Measurements from ENCODE around the gene TRMT11. TPM values are rescaled to one million over a fixed set of nuclear protein-coding genes. Genes with fewer than 3 reads are reported as not detected.

Gene TRMT11
- total and polyA plus RNA-seq, 2 of the 13 experiments (the other 11 are each of a cell fraction or from before 2014, with no cell fraction given), result 42.2 to 81.9 TPM

DNA sequence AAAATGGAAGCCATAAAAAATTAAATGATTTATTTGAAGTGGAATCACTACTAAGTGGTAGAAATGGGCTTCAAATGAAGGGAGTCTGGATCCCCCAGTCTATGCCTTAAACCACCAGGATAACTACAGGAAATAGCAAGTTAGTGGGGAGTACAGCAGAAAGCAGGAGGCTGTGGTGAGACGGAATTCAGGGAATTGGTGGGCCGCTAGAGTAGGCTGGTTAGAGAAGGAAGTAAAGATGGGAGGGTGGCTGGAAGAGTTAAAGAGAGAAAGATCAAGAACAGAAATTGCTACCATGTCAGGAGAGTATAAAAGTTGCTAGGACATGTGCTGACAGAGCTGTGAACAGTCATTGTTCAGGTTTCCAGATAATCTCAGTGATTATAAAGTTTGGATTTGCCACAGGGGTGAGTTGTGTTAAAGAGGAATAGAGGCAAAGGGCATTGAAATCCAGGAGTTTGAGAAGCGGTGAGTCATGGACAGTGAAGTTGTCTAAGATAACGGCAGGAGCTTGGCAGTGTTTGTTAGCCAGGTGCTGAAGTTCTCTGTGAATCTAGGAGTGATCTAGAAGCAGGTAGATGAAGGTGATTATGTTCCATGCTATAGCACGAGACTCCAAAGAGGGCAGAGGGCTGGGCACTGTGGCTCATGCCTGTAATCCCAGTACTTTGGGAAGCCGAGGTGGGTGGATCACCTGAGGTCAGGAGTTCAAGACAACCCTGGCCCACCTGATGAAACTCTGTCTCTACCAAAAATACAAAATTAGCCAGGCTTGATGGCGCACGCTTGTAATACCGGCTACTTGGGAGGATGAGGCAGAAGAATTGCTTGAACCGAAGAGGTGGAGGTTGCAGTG is 43.4 kb upstream of the TRMT11 start (continued):
- TF ChIP-seq ZFP90 (CRISPR knock-in tag; IDR thresholded peaks at IDR 0.05; ENCODE audit: borderline replicate concordance), result no peak
- peak; percentile 33 for TF ChIP-seq ZNF292 (CRISPR knock-in tag; IDR thresholded peaks at IDR 0.05; ENCODE audit: borderline replicate concordance, low read depth)
- TF ChIP-seq ETV5 (CRISPR knock-in tag; IDR thresholded peaks at IDR 0.05; ENCODE audit: borderline replicate concordance), result no peak
- TF ChIP-seq MBNL3 (CRISPR knock-in tag; conservative IDR thresholded peaks at IDR 0.05), result no peak
- no peak; the same call in 1 of the 2 replicates for TF ChIP-seq ELF3 (CRISPR knock-in tag; IDR thresholded peaks at IDR 0.05)
- no peak for TF ChIP-seq ZNF674 (CRISPR knock-in tag; IDR thresholded peaks at IDR 0.05; ENCODE audit: low read depth)
- TF ChIP-seq MEF2D (CRISPR knock-in tag; IDR thresholded peaks at IDR 0.05), result no peak; the same call in 1 of the 2 replicates
- 0 out of 2 replicates have a peak, but pooled peaks have one; percentile 29 for TF ChIP-seq BORCS8-MEF2B (CRISPR knock-in tag; IDR thresholded peaks at IDR 0.05)
- TF ChIP-seq, protein P1, sequence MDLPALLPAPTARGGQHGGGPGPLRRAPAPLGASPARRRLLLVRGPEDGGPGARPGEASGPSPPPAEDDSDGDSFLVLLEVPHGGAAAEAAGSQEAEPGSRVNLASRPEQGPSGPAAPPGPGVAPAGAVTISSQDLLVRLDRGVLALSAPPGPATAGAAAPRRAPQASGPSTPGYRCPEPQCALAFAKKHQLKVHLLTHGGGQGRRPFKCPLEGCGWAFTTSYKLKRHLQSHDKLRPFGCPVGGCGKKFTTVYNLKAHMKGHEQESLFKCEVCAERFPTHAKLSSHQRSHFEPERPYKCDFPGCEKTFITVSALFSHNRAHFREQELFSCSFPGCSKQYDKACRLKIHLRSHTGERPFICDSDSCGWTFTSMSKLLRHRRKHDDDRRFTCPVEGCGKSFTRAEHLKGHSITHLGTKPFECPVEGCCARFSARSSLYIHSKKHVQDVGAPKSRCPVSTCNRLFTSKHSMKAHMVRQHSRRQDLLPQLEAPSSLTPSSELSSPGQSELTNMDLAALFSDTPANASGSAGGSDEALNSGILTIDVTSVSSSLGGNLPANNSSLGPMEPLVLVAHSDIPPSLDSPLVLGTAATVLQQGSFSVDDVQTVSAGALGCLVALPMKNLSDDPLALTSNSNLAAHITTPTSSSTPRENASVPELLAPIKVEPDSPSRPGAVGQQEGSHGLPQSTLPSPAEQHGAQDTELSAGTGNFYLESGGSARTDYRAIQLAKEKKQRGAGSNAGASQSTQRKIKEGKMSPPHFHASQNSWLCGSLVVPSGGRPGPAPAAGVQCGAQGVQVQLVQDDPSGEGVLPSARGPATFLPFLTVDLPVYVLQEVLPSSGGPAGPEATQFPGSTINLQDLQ (CRISPR knock-in tag; IDR thresholded peaks at IDR 0.05), result no peak
- TF ChIP-seq ZNF326 (CRISPR knock-in tag; IDR thresholded peaks at IDR 0.05; ENCODE audit: borderline replicate concordance), result no peak
- TF ChIP-seq ZNF563 (CRISPR knock-in tag; IDR thresholded peaks at IDR 0.05), result no peak
- no peak; the same call in 1 of the 2 replicates for TF ChIP-seq YEATS2 (CRISPR knock-in tag; IDR thresholded peaks at IDR 0.05; ENCODE audit: borderline replicate concordance)
- TF ChIP-seq IRF2 (CRISPR knock-in tag; IDR thresholded peaks at IDR 0.05), result no peak
- TF ChIP-seq SMARCE1 (IDR thresholded peaks at IDR 0.05; ENCODE audit: borderline replicate concordance), result no peak
- TF ChIP-seq ZNF788 (CRISPR knock-in tag; IDR thresholded peaks at IDR 0.05; ENCODE audit: borderline replicate concordance), result no peak
- TF ChIP-seq, protein P2, sequence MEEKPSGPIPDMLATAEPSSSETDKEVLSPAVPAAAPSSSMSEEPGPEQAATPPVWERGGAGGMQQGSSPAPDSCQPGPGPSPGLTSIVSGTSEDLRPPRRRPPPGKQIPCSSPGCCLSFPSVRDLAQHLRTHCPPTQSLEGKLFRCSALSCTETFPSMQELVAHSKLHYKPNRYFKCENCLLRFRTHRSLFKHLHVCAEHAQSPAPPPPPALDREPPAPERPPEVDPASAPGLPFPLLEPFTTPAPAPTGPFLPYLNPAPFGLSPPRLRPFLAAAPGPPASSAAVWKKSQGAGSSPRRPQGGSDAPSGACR (CRISPR knock-in tag; IDR thresholded peaks at IDR 0.05), result no peak
- TF ChIP-seq ZBTB3 (CRISPR knock-in tag; IDR thresholded peaks at IDR 0.05; ENCODE audit: borderline replicate concordance, low read depth), result no peak
- no peak for TF ChIP-seq SAFB2 (CRISPR knock-in tag; IDR thresholded peaks at IDR 0.05; ENCODE audit: borderline replicate concordance, low read depth)
- no peak for TF ChIP-seq TSC22D2 (CRISPR knock-in tag; IDR thresholded peaks at IDR 0.05; ENCODE audit: borderline replicate concordance)
- TF ChIP-seq, protein P3, sequence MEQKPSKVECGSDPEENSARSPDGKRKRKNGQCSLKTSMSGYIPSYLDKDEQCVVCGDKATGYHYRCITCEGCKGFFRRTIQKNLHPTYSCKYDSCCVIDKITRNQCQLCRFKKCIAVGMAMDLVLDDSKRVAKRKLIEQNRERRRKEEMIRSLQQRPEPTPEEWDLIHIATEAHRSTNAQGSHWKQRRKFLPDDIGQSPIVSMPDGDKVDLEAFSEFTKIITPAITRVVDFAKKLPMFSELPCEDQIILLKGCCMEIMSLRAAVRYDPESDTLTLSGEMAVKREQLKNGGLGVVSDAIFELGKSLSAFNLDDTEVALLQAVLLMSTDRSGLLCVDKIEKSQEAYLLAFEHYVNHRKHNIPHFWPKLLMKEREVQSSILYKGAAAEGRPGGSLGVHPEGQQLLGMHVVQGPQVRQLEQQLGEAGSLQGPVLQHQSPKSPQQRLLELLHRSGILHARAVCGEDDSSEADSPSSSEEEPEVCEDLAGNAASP (CRISPR knock-in tag; IDR thresholded peaks at IDR 0.05; ENCODE audit: borderline replicate concordance), result no peak
- TF ChIP-seq ATF7-NPFF (CRISPR knock-in tag; IDR thresholded peaks at IDR 0.05; ENCODE audit: low read depth), result no peak
- no peak for TF ChIP-seq MZF1 (CRISPR knock-in tag; IDR thresholded peaks at IDR 0.05; ENCODE audit: borderline replicate concordance)
- no peak for TF ChIP-seq PHB2 (IDR thresholded peaks at IDR 0.05; ENCODE audit: partially characterized antibody)
- TF ChIP-seq, protein P4, sequence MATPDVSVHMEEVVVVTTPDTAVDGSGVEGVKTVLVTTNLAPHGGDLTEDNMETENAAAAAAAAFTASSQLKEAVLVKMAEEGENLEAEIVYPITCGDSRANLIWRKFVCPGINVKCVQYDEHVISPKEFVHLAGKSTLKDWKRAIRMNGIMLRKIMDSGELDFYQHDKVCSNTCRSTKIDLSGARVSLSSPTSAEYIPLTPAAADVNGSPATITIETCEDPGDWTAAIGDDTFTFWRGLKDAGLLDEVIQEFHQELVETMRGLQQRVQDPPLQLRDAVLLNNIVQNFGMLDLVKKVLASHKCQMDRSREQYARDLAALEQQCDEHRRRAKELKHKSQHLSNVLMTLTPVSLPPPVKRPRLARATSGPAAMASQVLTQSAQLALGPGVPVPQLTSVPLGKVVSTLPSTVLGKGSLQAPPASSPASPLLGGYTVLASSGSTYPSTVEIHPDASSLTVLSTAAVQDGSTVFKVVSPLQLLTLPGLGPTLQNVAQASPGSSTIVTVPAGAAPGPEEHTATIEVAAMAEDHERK (CRISPR knock-in tag; IDR thresholded peaks at IDR 0.05; ENCODE audit: low read depth), result no peak

Data from HepG2 (cell line).